DMS53 (cell line): ENCODE measurements around the gene ZBTB34.
"Not testable (repeated sequence)": the region's sequence is repeated elsewhere in the genome, so short reads cannot be mapped to it uniquely, and the experiment has no call there.

ENCODE experiments used
- DNase-seq: peaks from one replicate; lab custom pipeline; 2025; lab: John Stamatoyannopoulos, UW

Gene ZBTB34, protein sequence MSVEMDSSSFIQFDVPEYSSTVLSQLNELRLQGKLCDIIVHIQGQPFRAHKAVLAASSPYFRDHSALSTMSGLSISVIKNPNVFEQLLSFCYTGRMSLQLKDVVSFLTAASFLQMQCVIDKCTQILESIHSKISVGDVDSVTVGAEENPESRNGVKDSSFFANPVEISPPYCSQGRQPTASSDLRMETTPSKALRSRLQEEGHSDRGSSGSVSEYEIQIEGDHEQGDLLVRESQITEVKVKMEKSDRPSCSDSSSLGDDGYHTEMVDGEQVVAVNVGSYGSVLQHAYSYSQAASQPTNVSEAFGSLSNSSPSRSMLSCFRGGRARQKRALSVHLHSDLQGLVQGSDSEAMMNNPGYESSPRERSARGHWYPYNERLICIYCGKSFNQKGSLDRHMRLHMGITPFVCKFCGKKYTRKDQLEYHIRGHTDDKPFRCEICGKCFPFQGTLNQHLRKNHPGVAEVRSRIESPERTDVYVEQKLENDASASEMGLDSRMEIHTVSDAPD

DNA sequence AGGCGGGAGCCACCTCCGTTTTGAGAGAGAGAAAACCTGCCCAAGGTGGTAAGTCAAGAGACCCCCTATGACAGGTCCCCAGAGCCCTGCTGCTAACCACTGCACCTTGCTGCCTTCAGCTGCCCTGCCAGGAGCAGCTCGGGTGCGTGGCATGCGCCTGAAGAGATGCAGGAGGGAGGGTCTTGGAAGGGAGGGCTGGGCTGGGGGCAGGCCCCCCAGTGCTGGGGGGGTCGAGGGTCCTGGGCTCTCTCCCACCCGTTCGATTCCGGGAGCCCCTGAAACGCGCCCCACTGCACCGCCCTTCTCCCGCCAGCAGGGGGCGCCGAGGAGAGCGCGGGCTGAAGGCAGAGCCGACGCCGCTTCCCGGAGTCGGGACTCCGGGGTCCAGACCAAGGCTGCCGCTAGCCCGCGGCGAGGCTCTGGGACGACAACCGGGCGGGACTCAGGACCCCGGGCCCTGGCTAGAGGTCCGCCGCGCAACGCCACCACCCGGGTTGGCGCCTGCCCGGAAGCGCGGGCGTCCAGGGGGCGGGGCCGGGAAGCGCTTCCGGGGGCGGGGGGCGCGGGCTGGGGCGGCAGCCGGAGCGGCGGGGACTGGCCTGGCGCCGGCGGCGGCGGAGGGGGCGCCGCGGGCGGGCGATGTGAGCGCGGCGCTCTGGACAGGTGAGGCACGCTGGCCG lies at the start of gene ZBTB34:
Gene ZBTB34 (plus strand): TSS at position 563 of the 680 bp plus-strand sequence. CDS start 18,761 bp downstream, outside the sequence.
- peak; percentile 80 for DNase-seq

DNA sequence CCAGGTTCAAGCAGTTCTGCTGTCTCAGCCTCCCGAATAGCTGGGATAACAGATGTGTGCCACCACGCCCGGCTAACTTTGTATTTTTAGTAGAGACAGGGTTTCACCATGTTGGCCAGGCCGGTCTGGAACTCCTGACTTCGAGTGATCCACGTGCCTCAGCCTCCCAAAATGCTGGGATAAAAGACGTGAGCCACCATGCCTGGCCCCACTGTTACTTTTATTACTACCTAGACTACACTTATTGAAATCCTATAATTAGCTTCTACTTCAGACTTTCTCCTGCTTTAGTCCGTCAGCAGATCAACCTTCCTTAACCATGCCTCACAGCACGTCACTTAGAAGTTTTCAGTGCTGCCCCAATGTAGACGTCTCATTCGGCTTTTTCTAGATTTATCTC lies 47.4 kb upstream of the ZBTB34 start:
- DNase-seq = no peak

DNA sequence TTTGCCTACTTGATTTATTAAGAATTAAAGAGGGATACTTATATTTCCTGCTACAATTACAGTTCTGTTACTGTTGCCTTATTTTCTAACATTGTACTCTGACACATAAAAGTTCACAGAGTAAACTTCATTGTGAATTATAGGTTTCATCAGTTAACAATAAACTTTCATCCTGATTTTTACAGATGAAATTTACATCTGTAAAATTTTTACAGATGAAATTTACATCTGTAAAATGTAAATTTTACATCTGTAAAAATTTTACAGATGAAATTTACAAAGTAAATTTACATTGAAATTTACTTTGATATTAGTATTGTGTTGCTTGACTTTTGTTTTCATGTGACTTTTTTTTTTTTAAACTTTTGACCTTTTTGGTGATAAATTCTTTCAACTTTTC lies 46.3 kb upstream of the ZBTB34 start:
- no peak for DNase-seq

GRCh38 chr9:126817615-126818014 lies 42.8 kb upstream of the ZBTB34 start:
- DNase-seq = not testable (repeated sequence)

- DNase-seq = no peak
These were observed 42.0 kb upstream of the ZBTB34 start for GRCh38 chr9:126818482-126818881.

DNA sequence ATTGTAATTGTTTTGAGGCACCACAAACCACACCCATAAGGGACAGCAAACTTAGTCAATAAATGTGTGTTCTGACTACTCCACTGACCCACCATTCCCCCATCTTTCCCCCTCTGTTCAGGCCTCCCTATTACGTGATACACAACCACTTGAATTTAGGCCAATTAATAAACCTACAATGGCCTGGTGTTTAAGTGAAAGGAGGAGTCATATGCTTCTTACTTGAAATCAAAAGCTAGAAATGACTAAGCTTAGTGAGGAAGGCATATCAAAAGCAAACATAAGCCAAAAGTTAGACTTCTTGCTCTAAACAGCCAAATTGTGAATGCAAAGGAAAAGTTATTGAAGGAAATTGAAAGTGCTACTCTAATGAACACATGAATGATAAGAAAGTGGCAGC lies 41.0 kb upstream of the ZBTB34 start:
- no peak for DNase-seq

GRCh38 chr9:126822278-126822677 lies 38.2 kb upstream of the ZBTB34 start:
- no peak for DNase-seq

DNA sequence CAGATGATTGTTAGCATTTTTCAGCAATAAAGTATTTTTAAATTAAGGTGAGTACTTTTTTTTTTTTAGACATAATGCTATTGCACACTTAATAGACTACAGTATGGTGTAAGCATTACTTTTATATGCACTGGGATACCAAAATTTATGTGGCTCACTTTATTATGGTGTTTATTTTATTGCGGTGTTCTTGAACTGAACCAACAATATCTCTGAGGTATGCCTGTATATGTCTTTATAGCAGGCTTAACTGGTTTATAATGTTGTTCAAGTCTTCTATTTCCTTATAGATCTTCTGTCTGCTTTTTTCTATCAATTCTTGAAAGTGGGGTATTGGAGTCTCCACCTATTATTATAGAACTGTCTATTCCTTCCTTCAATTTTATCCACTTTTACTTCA lies 37.6 kb upstream of the ZBTB34 start:
- DNase-seq = no peak

GRCh38 chr9:126824052-126824451 lies 36.4 kb upstream of the ZBTB34 start:
- peak; percentile 71 for DNase-seq

DNA sequence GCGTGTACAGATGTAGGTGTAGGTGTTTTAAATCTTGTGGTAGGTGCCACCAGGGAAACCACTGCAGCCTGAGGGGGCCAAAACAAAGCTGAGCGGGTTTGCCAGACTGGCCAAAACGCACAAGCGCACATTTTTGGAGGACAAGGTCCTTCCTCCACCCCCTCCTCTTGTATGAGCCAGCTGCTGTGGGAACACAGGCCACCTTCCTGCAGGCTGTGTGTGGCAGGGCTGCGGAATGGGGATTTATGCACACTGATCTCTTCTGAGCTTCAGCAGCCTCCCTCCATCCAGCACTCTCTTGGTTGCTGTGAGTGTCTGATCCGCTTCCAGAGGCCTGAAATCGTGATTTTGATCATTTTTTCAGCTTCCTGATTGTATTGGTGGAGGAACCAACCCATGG lies 33.2 kb upstream of the ZBTB34 start:
- DNase-seq = no peak

GRCh38 chr9:126829035-126829434 lies 31.4 kb upstream of the ZBTB34 start:
- no peak for DNase-seq

DNA sequence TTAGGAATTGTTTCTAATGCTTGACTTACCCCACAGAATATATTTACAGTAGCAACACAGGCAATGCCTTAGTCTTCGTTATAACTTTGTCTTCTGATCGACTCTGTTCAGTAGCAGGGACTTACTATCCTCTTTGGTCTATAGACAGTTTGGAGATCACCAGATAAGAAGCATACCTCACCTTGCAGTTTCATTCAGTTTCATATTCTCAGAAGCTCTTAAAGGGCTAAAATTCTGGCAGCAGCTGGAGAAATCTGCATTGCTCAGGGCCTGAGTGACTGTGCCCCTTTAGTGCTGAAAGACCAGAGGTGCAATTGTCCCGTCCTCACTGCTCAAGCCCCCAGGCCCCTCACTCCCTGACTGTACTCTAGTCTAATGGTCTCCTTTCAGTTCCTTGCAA lies 29.6 kb upstream of the ZBTB34 start:
- no peak for DNase-seq

DNA sequence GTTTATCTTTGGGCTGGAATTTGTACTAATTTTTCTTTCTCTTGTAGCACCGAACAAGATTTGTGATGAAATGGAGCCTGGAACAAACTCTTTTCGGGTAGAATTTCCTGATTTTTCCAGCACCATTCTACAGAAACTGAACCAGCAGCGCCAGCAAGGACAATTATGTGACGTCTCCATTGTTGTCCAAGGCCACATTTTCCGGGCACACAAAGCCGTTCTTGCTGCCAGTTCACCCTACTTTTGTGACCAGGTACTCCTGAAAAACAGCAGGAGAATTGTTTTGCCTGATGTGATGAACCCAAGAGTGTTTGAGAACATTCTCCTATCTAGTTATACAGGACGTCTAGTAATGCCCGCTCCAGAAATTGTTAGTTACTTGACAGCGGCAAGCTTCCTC lies 28.0 kb upstream of the ZBTB34 start:
- no peak for DNase-seq

DNA sequence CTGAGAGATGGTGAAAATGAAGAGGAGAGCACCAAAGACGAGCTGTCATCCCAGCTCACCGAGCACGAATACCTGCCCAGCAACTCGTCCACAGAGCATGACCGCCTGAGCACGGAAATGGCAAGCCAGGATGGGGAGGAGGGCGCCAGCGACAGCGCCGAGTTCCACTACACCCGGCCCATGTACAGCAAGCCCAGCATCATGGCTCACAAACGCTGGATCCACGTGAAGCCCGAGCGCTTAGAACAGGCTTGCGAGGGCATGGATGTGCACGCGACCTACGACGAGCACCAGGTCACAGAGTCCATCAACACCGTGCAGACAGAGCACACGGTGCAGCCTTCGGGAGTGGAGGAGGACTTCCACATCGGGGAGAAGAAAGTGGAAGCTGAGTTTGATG lies 27.4 kb upstream of the ZBTB34 start:
- DNase-seq = no peak

DNA sequence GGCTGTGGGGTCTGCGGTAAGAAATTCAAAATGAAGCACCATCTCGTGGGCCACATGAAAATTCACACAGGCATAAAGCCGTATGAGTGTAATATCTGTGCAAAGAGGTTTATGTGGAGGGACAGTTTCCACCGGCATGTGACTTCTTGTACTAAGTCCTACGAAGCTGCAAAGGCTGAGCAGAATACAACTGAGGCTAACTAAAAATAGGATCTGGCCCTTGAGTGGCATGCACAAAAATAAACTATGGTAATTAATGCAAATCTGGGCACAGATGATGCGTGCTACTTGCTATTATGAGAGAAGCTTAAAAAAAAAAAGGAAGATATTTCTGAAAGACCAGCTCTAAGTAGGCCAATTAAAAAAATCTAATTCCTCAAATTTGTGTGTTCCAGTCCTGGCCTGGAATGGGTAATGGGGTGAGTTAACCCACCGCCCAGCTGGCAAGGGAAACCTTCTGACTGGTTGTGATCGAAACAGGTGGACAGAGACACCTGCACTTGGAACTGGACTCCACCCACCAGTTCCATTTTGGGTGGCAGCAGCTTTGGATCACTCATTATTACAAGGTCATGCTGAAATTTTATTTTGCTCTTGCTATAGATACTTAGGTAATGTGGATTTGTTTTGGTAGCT lies 26.6 kb upstream of the ZBTB34 start:
- DNase-seq = no peak

- no peak for DNase-seq
These were observed 25.8 kb upstream of the ZBTB34 start for GRCh38 chr9:126834672-126835071.

DNA sequence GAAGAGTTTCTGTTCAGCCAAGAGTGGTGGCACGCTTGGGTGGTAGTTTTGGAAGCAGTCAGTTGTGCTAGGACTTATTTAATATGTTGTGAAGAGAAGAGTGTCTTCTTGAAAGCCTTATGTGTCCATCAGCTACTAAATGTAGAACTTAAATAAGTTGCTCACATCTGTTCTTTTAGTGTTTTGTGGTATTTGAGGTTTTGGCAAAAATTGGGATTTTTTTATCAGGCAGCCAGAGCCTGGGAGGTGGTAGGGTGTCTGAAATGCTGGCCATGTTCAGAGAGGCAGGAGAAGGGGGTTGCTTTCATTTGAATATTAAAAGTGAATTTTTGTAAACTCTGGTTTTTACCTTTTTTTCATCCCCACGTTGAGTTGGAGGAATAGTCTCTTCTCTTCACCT lies 24.2 kb upstream of the ZBTB34 start:
- no peak for DNase-seq

DNA sequence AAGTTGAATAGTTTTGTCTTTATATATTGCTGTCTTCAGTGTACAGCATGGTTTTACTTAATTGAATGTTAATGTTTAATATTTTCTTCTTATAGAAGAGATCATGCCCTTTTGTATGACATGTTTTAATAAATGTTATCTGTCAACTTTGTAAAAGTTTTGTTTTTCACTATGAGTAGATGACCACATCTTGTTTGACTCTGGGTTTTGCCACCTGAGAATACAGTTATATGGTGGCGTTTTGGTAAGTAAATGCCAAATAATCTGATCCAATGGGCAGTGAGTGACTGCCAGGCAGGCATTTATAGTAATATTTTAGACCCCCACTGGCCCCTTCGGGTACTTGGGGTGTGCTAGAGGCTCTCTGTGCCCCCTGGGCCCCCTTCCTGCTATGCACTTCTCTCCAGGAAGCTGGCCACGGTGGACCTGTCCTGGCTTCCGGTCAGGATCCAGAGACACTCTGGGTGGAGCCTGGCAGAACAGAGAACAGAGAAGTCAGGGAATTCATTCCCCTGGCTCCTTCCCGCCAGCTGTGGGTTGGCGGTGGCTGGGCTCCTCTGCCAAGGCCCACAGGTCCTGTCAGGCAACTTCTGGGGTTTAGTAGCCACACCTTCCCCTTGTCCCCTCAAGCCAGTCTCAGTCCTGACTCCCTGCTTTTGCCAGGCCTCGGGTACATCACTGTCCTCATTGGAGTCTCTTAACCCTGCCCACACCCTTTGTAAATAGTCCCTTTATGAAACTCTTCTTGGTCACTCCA lies 22.2 kb upstream of the ZBTB34 start:
- DNase-seq = no peak

- DNase-seq = no peak
These were observed 21.5 kb upstream of the ZBTB34 start for GRCh38 chr9:126838895-126839294.

- DNase-seq = no peak
These were observed 21.1 kb upstream of the ZBTB34 start for GRCh38 chr9:126839301-126839700.

- no peak for DNase-seq
These were observed 18.1 kb upstream of the ZBTB34 start for GRCh38 chr9:126842220-126842842.
